Measurements from ENCODE around the gene FGGY. TPM values are rescaled to one million over a fixed set of nuclear protein-coding genes. Genes with fewer than 3 reads are reported as not detected.

FGGY gene
- total and polyA plus RNA-seq, 2 donors (not counting 3 experiments of a cell fraction or from before 2014, with no cell fraction given): 5.6 to 6.4 TPM

- no peak for DNase-seq (ENCODE audit: low read depth, low spot score)
- TF ChIP-seq FOS (IDR thresholded peaks at IDR 0.05; ENCODE audit: borderline replicate concordance, insufficient read depth, low read length) (no peak), POLR2A (IDR thresholded peaks at IDR 0.05; ENCODE audit: low read depth, low read length) (no peak), EZH2 (IDR thresholded peaks at IDR 0.05; ENCODE audit: borderline replicate concordance, low read depth, low read length, severe bottlenecking) (no peak), POLR2AphosphoS5 (IDR thresholded peaks at IDR 0.05; ENCODE audit: insufficient read depth, low read depth, low read length) (no peak), MAX (IDR thresholded peaks at IDR 0.05; ENCODE audit: insufficient read depth, insufficient read length) (no peak), MYC (IDR thresholded peaks at IDR 0.05; ENCODE audit: low read depth, low read length) (no peak), JUN (IDR thresholded peaks at IDR 0.05; ENCODE audit: borderline replicate concordance, insufficient read depth, insufficient read length, low read depth) (no peak), GATA2 (IDR thresholded peaks at IDR 0.05; ENCODE audit: insufficient read depth, insufficient read length, low read depth, low read length) (no peak)
- TF ChIP-seq, protein P1, sequence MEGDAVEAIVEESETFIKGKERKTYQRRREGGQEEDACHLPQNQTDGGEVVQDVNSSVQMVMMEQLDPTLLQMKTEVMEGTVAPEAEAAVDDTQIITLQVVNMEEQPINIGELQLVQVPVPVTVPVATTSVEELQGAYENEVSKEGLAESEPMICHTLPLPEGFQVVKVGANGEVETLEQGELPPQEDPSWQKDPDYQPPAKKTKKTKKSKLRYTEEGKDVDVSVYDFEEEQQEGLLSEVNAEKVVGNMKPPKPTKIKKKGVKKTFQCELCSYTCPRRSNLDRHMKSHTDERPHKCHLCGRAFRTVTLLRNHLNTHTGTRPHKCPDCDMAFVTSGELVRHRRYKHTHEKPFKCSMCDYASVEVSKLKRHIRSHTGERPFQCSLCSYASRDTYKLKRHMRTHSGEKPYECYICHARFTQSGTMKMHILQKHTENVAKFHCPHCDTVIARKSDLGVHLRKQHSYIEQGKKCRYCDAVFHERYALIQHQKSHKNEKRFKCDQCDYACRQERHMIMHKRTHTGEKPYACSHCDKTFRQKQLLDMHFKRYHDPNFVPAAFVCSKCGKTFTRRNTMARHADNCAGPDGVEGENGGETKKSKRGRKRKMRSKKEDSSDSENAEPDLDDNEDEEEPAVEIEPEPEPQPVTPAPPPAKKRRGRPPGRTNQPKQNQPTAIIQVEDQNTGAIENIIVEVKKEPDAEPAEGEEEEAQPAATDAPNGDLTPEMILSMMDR (IDR thresholded peaks at IDR 0.05; ENCODE audit: extremely low read depth in 1 of 2, insufficient read depth in 1 of 2, low read depth in 1 of 2, low read length in 2 of 2): no peak
- dilution Hi-C loops (cut with MboI; ENCODE audit: extremely low pct_ligation_motif_present, low sequenced_read_pairs): no loop called here
- H3K4me2 ChIP-seq (ENCODE audit: insufficient read depth, low read length): peak overlapping the region; percentile 38
- no peak overlapping the region for H3K9ac ChIP-seq (replicated peaks; ENCODE audit: extremely low read depth, insufficient read depth, low read length)
- H3K27me3 ChIP-seq (ENCODE audit: control insufficient read depth in 2 of 2, insufficient read depth in 2 of 2, low read length in 2 of 2): no peaks in the 10 kb centered on the region
- H3K4me3 ChIP-seq (replicated peaks in 1 of 3; ENCODE audit: insufficient read depth in 1 of 3, low read depth in 1 of 3, low read length in 3 of 3): no peak overlapping the region
- no peaks in the 10 kb centered on the region for H3K9me1 ChIP-seq (replicated peaks; ENCODE audit: control insufficient read depth, extremely low read depth, insufficient read depth, low read length)
- no peaks in the 10 kb centered on the region for H4K20me1 ChIP-seq (replicated peaks; ENCODE audit: control insufficient read depth, extremely low read depth, insufficient read depth, low read length)
- intact Hi-C loops (cut with micrococcal nuclease): loop anchor here (2.0 kb wide), 3 partner anchors 44 to 978 kb away; no protein-coding TSS in a partner anchor
- H2AFZ ChIP-seq (ENCODE audit: low read depth, low read length): no peak overlapping the region
- H3K9me3 ChIP-seq (replicated peaks; ENCODE audit: control insufficient read depth, insufficient read depth, low read length): no peaks in the 10 kb centered on the region
- no peak for FAIRE-seq
- H3K79me2 ChIP-seq (ENCODE audit: control insufficient read depth, insufficient read depth, low read length): no peaks in the 10 kb centered on the region
- ChIA-PET CTCF (interaction anchor here (1.0 to 4.1 kb wide), 5 partner anchors 8 to 982 kb away, joined by 3 to 17 read pairs (median 4); no protein-coding TSS in a partner anchor), POLR2A (interaction anchor here (0.9 to 1.4 kb wide), 2 partner anchors 8 to 978 kb away, joined by 3 to 5 read pairs; no protein-coding TSS in a partner anchor)
- no TSS peak for BruUV-seq (replicated peaks)
- H3K4me1 ChIP-seq (ENCODE audit: control insufficient read depth, extremely low read depth, insufficient read depth, low read length): peaks cover 30% of the 10 kb centered on the region
- H3K36me3 ChIP-seq (ENCODE audit: control insufficient read depth in 2 of 2, extremely low read depth in 1 of 2, insufficient read depth in 2 of 2, low read length in 2 of 2): no peaks in the 10 kb centered on the region
- peak overlapping the region; percentile 87 for H3K27ac ChIP-seq (ENCODE audit: insufficient read depth, low read depth, low read length)
Observed at GRCh38 chr1:59751004-59751395, 454.1 kb downstream of the FGGY start.

Measured in endothelial cell of umbilical vein (primary cell).